ENCODE results near the gene B4GALT1. TPM values are rescaled to one million over a fixed set of nuclear protein-coding genes. Genes with fewer than 3 reads are reported as not detected.

Gene B4GALT1
- total RNA-seq, 1 experiment from 2014 or later, result 19.1 TPM

DNA sequence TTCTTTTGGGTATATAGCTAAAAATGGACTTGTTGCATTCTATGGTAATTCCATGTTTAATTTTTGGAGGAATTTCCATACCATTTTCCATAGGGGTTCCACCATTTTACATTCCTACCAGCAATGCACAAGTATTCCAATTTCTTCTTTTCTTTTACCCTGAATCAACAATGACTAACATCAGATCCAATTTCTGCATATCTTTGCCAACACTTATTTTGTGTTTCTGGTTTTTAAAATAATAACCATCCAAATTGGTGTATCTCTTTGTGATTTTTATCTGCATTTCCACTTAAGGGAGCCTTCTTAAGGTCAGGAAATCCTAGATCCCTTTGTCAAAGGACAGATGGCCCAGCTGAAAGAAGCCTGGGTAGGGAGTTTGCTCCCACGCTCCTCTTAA, 61.2 kb downstream of the B4GALT1 start:
- TF ChIP-seq FOXK1 (CRISPR knock-in tag; IDR thresholded peaks at IDR 0.05) (no peak), ETV6 (CRISPR knock-in tag; IDR thresholded peaks at IDR 0.05) (no peak), JAZF1 (CRISPR knock-in tag; IDR thresholded peaks at IDR 0.05) (no peak), GTF2I (CRISPR knock-in tag; conservative IDR thresholded peaks at IDR 0.05) (no peak), AR (CRISPR knock-in tag; IDR thresholded peaks at IDR 0.05) (no peak), ZNF121 (CRISPR knock-in tag; IDR thresholded peaks at IDR 0.05) (no peak), NFE2L1 (CRISPR knock-in tag; IDR thresholded peaks at IDR 0.05) (no peak), FOXP4 (CRISPR knock-in tag; IDR thresholded peaks at IDR 0.05) (no peak), E2F1 (CRISPR knock-in tag; IDR thresholded peaks at IDR 0.05) (no peak), ZNF671 (CRISPR knock-in tag; IDR thresholded peaks at IDR 0.05) (no peak), SP1 (CRISPR knock-in tag; conservative IDR thresholded peaks at IDR 0.05) (no peak), NR3C1 (CRISPR knock-in tag; conservative IDR thresholded peaks at IDR 0.05; ENCODE audit: low read depth) (no peak), FOXJ3 (CRISPR knock-in tag; IDR thresholded peaks at IDR 0.05; ENCODE audit: borderline replicate concordance) (no peak), NR2C2 (CRISPR knock-in tag; IDR thresholded peaks at IDR 0.05) (no peak), ZNF138 (CRISPR knock-in tag; conservative IDR thresholded peaks at IDR 0.05) (no peak), MXD4 (CRISPR knock-in tag; IDR thresholded peaks at IDR 0.05; ENCODE audit: borderline replicate concordance) (no peak), TEAD4 (CRISPR knock-in tag; IDR thresholded peaks at IDR 0.05) (no peak), ARID4B (CRISPR knock-in tag; IDR thresholded peaks at IDR 0.05; ENCODE audit: borderline replicate concordance) (no peak)
- TF ChIP-seq, protein P1, sequence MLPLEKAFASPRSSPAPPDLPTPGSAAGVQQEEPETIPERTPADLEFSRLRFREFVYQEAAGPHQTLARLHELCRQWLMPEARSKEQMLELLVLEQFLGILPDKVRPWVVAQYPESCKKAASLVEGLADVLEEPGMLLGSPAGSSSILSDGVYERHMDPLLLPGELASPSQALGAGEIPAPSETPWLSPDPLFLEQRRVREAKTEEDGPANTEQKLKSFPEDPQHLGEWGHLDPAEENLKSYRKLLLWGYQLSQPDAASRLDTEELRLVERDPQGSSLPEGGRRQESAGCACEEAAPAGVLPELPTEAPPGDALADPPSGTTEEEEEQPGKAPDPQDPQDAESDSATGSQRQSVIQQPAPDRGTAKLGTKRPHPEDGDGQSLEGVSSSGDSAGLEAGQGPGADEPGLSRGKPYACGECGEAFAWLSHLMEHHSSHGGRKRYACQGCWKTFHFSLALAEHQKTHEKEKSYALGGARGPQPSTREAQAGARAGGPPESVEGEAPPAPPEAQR (CRISPR knock-in tag; IDR thresholded peaks at IDR 0.05), result no peak
- TF ChIP-seq, protein P2, sequence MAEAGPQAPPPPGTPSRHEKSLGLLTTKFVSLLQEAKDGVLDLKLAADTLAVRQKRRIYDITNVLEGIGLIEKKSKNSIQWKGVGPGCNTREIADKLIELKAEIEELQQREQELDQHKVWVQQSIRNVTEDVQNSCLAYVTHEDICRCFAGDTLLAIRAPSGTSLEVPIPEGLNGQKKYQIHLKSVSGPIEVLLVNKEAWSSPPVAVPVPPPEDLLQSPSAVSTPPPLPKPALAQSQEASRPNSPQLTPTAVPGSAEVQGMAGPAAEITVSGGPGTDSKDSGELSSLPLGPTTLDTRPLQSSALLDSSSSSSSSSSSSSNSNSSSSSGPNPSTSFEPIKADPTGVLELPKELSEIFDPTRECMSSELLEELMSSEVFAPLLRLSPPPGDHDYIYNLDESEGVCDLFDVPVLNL (CRISPR knock-in tag; IDR thresholded peaks at IDR 0.05; ENCODE audit: borderline replicate concordance, low read depth), result no peak
- no peak overlapping the region for H3K4me3 Mint-ChIP-seq
- no peak for ATAC-seq
- no peak overlapping the region for H3K27ac Mint-ChIP-seq
- no peaks in the 10 kb centered on the region; the same call in 1 of the 2 replicates for H3K27me3 Mint-ChIP-seq (ENCODE audit: low read depth)
- no peaks in the 10 kb centered on the region for H3K9me3 Mint-ChIP-seq
- CTCF ChIA-PET, result no interaction called here
- H3K4me1 Mint-ChIP-seq, result peaks cover 26% of the 10 kb centered on the region
- no peak for DNase-seq (ENCODE audit: low spot score)
- POLR2A ChIA-PET, result no interaction called here
- no peaks in the 10 kb centered on the region for H3K36me3 Mint-ChIP-seq

Data from WTC11 (cell line).